NCI-H345 treated with DMSO at 0.1 percent for 48 hours (cell line): ENCODE measurements around the gene TXNRD2.
"Not testable (repeated sequence)": the region's sequence is repeated elsewhere in the genome, so short reads cannot be mapped to it uniquely, and the experiment has no call there.

Experiments
- DNase-seq: peaks from one replicate; lab custom pipeline; 2025; ENCODE audit not compliant: unreplicated experiment; lab: John Stamatoyannopoulos, UW

Gene TXNRD2

DNA sequence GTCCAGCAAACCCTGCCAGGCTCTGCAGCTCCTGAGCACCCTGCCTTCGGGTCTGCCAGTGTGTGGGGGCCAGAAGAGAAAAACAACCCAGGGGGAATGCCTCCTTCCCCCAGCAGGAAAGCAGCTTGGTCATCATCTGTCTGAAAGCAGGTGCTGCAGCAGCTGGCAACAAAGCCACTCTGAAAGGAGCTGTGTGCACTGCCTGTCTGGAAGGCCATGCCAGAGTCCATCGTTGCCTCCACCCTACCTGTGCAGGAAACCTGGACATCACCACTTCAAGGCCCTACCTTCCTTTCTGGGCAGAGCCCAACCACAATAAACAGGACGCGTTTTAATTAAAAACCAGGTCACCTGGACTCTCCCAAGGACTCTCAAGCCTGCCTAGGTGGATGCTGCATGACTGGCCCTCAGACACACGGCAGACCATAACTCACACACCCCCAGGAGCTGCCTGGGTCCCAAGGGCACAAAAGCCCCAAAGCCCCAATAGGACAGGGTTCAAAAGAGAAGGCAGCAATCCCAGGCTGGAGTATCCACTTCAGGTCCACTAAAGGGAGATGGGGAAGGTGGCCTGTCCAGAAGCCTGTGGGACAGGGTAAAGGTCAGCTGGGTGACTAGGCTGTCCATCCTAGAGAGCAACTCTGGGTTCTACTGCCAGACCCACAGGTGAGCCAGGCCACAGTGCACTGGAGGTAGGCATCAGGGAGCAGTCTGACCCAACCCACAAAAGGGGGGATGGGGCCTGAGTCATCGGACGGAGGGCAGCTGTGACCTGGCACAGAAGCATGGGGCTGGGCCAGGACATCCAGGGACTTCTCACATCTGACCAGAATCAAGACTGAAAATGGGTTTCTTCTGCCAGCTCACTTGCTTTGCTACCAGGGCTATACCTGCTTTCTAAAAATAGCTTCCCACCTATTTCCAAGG, 93.1 kb downstream of the TXNRD2 start:
- no peak for DNase-seq

DNA sequence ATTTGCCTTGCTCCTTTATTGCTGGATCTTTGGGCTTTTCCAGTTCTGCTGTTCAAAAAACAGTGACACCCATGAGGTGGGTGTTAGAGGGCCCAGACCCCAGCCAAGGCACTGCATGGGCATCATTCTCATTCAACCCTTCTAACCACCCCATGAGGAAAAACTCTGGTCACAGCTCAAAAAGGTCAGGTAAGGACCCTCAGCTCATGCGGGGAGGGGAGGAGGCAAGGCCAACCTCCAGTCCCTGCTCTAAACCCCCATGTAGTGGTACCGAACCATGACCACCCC, 94.3 kb downstream of the TXNRD2 start:
- DNase-seq, result no peak

DNA sequence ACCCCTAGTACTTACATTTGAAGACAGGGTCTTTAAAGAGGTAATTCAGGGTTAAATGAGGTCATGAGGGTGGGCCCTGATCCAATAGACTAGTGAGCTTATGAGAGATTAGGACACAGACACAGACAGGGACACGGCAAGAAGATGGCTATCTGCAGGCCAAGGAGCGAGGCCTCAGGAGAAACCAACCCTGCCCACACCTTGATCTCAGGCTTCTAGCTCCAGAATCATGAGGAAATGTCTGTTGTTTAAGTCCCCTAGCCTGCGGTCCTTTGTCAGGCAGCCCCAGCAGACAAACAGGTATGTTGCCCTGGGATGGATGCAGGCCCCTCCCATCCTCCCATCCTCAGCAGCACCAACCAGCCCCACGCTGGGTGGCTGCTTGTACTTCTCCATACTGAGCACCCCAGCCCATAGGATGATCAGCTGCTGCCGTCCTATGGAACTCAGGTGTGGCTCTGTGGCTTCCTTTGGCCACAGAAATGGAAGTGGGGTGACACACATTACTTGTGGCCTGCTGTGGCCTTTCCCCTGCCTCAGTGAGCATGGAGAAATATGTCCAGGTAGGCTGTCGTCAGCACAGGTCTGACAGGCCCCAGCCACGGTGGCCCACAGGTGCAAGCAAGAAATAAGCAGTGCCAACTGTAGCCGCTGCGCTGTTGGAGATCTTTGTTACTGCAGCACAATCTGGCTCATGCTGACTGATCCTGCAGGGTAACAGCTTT, 94.8 kb downstream of the TXNRD2 start:
- DNase-seq, result no peak

DNA sequence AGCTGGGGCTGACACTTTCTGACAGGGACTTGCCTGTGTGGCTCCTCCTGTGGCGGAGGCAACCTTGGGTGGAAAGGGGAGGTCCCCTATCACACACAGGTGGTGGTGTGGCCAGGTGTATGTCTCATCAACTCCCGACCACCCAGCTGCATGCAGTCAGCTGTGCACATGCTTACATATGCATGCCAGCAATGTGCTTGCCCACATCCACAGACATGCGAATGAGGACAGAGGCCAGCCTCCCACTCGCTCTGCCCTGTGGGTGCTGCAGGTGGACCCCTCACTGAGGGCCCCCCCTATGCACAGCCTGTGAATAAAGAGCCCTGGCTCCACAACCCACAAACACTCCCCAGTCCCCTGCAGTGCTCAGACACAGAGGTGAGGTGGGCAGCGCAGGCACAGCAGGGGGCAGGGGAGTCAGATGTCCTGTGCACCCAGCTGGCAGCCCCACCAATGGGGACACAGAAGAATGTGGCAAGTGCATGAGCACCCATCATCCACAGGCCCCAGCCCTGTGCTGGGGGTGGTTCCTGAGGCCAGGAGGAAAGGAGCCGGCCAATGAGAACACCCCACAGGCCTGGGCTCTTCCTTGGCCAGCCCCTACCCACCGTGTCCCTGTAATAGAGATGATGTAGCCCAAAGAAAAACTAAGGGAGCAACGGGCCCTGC, 96.4 kb downstream of the TXNRD2 start:
- DNase-seq, result no peak

DNA sequence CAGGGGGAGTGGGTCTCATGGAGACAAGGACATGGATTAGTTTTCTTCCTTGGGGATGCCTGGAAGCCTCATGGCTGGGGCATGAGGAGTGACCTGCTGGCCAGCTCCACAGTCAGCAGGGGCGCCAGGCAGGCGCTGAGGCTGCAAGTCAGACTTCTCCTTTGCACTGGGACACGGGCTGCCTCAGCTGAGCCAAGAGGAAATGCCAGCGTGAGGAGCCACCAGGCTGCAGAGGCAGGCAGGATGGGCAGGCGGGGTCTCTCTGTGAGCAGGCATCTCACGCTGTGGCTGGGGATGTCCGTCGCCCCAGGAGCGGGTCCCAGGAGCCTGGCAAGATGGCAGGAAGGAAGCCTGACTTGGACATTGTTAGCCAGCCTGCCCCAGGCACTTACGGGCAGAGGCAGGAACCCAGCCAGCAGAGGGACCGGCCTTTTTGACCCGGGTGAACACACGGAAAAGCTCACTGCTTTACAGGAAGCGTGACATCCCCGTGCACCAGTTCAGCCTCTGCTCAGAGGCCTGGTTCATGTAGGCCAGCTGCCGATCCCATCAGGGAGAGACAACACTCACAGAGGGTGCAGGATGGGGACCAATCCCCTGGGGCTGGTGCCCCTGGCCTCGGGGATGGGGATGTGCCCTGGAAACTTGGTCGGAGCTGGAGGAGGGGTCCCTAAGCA, 97.1 kb downstream of the TXNRD2 start:
- DNase-seq, result no peak

DNA sequence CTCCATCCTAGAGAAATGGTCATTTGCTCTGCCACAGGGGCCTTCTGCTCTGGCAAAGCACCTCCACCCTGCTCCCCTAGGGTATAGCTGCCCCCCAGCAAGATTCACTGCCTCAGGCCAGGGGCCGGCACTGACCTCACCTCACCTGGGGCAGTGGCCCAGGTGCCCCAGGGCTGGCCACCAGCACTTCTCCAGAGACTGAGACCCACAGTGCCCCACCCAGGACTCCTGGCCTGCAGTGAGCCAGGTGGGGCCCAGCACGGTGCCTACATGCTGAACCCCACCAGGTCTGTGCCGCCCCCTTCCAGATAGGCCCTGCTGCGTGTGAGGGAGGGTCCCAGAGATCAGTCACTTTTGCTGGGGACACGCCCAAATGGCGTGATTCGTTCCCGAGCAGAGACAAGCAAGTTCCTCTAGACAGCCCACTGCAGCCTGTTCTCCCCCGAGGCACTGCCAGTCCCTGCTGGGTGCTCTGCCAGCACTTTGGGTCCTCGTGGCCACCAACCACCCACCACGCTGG, 97.7 kb downstream of the TXNRD2 start:
- DNase-seq, result no peak

DNA sequence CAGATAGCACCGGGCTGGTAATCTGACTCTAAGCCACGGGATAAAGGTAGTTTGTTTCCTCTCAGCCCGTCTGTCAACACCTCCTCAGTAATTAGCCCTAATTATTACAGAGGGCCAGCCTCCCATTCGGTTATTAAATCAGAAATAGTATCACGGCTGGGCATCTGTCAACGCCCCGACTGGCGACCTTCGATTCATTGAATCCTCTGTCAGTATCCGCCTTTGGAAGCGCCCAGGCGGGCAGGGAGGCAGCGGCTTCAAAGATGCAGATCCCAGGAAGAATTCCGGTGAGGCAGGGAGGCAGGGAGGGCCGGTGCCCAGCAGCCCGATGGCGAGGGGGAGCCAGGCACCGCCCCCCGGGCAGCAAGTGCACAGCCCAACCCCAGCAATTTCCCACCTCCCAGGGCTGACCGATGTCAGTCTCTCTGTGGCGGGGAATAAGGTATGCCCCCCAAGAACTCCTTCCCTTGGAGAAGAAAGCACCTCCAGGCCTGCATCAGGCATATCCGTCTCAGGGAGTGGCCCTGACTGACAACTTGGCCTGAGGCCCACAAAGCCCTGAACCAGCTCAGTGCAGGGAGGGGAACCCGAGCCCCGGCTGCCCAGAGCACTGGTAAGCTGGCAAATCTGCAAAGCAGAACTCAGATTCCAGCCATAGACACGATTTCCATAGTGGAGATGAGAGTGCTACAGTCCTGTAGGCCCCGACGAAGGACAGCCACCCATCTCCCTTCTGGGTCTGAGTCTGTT, 98.3 kb downstream of the TXNRD2 start:
- no peak for DNase-seq

DNA sequence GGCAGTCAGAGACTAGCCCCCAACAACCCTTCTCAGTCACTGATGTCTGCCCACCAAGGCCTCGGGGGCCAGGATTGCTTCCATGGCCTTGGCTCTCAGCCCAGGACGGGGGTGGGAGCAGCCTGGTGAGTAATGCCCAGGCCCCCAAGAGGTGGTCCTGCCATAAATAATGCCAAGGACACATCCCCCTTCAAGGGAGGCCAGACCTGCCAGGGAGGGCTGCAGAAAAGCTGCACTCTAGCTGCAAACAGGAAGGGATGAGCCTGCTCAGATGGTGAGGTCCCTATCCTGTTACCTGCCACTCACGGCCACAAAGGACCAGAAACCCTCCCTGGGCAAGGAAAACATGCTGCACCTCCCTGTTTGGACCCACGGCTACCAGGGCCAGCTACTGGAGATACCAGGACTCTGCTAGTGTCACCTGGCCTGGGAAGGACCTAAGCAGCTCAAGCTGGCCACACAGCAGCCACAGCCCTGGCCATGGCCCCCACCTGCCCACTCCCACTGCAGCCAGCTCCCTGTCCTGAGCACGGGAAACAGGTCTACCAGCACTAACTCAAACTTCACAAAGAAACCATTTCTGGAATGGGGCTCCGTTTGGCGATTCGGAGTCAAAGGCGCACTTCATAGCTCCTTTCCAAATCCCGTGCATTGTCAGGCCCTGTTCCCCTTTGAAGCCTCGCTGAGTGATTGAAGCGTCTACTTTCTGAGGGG, 99.1 kb downstream of the TXNRD2 start:
- no peak for DNase-seq

DNA sequence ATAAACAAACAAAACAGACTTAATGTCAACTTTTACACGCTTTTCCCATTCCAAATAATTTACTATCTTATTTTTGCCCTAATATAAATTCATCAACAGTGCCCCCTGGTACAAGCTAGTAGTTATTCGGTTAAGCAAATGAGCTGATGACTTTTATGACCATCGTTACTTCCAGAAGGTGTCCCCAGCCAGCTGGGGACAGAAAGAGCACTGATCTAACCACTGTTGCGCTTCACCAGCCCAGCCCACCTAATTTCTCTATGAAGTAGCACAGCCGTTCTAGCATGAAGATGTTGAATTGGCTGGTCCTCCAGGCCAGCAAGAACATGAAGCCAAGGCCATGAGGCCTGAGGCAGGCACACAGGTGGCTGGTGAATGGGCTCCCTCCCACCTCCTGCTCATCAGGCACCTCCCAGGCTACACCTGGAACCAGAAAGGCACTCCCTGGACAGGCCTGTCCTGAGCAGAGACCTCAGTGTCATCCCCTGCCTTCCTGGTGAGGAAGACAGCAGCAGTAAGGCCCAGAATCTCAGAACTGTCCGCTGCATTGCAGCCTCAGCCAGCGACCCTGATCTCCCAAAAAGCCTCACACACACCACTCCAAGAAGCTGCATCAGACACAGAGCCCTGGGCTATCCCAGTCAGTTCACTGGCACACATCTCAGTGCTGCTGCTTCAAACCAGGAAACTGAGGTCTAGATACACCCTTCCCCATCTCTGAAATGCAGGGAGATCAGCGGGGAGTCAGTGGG, 99.8 kb downstream of the TXNRD2 start:
- DNase-seq, result no peak

DNA sequence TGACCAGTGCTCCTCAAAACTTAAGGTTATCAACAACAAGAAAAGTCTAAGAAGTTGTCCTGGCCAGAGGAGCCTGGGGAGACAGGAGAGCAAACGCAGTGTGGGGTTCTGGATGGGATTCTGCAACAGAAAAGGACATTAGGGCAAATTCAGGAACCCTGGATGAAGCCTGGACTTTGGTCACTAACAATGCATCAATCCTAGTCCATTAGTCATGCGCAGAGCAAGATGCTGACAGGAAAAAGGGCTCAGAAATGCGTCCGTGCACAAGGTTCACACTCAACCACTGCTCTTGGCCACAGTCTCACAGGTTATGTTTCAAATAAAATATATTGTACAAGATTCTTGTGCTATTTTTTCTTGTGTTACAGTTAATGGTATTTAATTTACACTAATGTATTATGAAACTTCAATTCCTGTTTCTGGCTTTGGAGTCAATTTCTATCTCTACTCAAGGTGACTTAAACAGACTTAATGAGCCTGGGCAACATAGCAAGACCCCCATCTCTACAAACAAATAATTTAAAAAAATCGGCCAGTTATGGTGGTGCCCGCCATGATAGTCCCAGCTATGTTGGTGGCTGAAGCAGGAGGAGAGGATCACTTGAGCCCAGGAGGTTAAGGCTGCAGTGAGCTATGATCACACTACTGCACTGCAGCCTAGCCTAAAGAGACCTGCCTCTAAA, 100.5 kb downstream of the TXNRD2 start:
- no peak for DNase-seq

DNA sequence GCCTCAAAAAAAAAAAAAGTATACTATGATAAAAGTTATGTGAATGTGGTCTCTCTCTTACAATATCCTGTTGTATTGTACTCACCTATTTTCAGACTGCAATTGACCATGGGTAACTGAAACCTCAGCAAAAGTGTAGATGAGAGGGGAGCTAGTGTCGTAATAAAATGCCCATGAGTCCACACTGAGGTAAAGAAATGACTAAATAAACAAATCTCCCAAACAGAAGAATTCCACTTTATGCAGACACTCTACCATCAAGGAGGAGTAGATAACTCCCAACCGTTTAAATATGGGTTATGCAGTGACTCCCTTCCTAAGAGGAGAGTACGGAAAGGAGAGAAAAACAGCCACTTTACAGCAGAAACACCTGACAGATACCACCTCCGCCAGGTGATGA, 101.6 kb downstream of the TXNRD2 start:
- no peak for DNase-seq

DNA sequence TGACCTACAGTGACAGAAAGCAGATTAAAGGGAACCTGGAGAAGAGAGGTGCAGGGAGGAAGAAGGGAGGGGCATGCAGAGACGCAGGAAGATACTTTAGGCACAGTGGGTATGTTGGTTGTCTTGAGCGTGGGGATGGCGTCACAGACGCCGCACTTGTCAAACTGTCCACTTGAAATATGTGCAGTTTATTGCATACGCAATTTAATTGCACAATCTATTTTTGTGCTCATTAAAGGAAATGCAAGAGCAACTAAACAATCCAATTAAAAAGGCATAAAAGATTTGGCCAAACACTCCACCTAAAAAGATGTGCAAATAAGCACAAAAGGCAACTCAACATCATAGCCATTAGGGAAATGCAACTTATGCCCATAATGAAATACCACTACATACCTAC, 103.7 kb downstream of the TXNRD2 start:
- no peak for DNase-seq

DNA sequence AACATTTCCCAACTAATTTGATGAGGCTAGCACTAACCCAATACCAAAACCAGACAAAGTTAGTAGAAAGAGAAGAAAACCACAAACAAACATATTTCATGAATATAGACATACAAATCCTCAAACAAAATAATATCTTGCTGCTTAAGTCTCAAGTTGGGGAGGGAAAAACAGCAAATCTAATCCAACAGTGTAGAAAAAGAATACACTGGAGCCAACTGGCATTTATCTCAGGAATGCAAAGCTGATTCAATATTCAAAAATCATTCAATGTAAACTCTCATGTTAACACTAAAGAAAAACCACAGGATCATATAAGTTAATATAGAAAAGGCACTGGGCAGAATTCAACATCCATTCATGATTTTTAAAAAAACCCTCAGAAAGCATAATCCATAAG, 105.1 kb downstream of the TXNRD2 start:
- DNase-seq, result no peak

DNA sequence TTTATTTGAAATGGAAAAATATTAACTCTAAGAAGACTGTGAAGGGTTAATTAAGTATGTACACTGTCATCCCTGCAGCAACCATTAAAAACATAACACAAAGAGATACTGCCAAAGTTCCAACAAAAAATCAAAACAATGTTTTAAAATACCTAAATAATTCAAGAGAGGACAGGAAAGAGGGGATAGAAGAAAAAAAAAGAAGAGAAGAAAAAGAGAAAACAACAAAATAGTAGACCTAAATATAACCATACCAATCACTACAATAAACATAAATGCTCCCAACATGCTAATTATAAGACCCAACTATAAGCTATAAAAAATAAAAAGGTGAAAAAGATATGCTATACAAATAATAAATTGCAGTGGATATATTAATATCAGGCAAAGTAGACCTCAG, 107.0 kb downstream of the TXNRD2 start:
- DNase-seq, result no peak

DNA sequence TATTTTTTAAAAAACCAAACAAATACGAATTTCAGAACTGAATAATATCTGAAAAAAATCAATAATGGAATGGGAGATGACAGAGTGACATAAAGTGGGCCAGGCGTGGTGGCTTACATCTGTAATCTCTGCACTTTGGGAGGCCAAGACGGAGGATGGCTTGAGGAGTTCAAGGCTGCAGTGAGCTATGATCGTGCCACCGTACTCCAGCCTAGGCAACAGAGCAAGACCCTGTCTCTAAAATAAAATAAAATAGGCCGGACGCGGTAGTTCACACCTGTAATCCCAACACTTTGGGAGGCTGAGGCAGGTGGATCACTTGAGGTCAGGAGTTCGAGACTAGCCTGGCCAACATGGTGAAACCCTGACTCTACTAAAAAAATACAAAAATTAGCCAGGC, 108.3 kb downstream of the TXNRD2 start:
- not testable (repeated sequence) for DNase-seq

DNA sequence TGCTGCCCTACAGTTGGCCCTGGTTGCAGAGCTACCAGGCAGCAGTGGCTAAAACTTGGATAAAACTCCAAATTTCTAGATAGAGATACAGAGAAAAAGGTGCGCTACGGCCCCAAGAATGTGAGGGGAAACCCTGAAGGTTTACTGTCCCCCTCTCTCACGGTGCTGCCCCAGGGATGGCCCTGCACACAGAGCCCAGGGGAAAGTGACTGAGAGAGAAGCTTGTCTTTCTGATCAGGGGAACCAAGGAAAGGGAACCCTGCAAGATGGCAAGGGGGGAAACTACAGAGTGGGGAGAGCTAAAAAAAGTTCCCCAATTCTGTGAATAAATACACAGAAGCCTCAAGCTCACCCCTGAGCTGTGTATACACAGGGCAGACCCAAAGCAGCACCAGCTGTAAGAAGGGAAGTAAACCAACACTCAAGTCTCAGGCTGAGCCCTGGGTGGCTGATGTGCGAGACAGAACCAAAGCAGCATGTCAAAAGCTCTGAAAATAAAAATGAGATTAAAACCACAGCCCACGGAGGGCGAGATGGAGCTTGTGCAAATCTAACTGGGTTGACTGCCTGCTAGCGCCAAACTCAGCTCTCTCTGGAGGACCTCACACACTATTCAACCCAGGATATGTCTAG, 109.0 kb downstream of the TXNRD2 start:
- DNase-seq, result no peak

DNA sequence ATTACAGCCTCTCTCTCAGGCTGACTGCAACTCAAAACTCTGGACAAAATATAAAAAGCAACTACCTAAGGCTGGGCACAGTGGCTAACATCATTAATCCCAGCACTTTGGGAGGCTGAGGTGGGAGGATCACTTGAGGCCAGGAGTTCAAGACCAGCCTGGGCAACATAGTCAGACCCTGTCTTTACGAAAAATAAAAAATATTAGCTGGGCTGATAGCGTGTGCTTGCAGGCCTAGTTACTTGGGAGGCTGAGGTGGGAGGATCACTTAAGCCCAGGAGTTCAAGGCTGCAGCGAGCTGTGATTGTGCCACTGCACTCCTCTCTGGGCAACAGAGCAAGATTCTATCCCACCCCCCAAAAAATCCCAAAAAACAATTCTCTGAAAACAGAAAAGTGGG, 109.6 kb downstream of the TXNRD2 start:
- DNase-seq, result not testable (repeated sequence)

DNA sequence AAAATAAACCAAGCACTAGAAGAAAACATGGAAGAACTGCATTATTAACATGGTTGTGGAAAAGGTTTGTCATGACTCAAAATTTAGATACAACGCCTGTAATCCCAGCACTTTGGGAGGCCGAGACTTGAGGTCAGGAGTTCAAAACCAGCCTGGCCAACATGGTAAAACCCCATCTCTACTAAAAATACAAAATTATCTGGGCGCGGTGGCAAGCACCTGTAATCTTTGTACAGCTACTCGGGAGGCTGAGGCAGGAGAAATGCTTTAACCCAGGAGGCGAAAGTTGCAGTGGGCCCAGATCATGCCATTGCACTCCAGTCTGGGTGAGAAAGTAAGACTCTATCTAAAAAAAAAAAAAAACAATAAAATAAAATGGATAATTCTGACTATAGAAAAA, 110.6 kb downstream of the TXNRD2 start:
- DNase-seq, result no peak
